Fibroblast of mammary gland (primary cell): ENCODE measurements around the gene CDKN3.
"Not testable (repeated sequence)": the region's sequence is repeated elsewhere in the genome, so short reads cannot be mapped to it uniquely, and the experiment has no call there.

ENCODE experiments used
- DNase-seq: peaks from one replicate; pipeline ENCODE4 v3.0.0-alpha.2; 2010; ENCODE audit warnings: low read depth
- H3K4me3 ChIP-seq: 2 replicates; pipeline ENCODE4 v1.5.1; 2011; ENCODE audit warnings: low read depth, mild to moderate bottlenecking, low read length, moderate library complexity; ENCODE audit not compliant: control insufficient read depth
- CTCF ChIP-seq: conservative IDR thresholded peaks from 2 replicates; pipeline ENCODE4 v1.5.1; 2011; ENCODE audit warnings: low read depth, low read length, inconsistent platforms; ENCODE audit not compliant: control insufficient read depth, insufficient read depth

CDKN3 gene

GRCh38 chr14:54446161-54446693 lies 49.4 kb downstream of the CDKN3 start:
- TF ChIP-seq CTCF: no peak
- no peak overlapping the region for H3K4me3 ChIP-seq

GRCh38 chr14:54447231-54447692 lies 50.5 kb downstream of the CDKN3 start:
- peak; percentile 85 for DNase-seq
- no peak overlapping the region for H3K4me3 ChIP-seq
- TF ChIP-seq CTCF: no peak

More at GRCh38 chr14:54446161-54446693, 49.4 kb downstream of the CDKN3 start:
- DNase-seq: peak; percentile 32

GRCh38 chr14:54450535-54450934 lies 53.7 kb downstream of the CDKN3 start:
- no peak overlapping the region for H3K4me3 ChIP-seq
- DNase-seq: peak; percentile 93
- TF ChIP-seq CTCF: no peak

DNA sequence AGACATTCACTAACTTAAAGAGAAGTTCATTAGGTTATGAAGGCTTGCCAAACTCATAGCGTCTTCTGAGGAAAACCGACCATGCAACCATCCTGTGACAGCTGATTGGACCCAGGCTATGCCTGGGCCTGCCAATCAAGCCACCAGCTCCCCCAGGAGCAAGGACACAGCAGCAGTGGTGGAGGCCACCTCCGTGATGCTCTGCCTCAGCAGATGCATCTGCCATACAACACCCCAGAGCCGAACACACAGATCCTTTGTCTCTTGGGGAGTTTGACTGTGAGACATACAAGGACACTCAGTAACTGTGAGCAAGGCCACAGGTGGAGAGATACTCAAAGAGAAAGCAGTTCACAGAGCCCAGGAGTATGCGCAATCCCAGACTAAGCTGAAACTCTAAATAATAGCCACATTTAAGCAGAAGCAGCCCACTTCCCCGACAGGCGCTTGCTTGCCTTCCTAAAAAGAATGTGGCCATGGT lies 54.4 kb downstream of the CDKN3 start:
- DNase-seq: no peak
- TF ChIP-seq CTCF: no peak
- H3K4me3 ChIP-seq: no peak overlapping the region

- no peak overlapping the region for H3K4me3 ChIP-seq
- no peak for TF ChIP-seq CTCF
- no peak for DNase-seq
Measured at GRCh38 chr14:54451961-54452360, 55.2 kb downstream of the CDKN3 start.

- no peak overlapping the region for H3K4me3 ChIP-seq
- TF ChIP-seq CTCF: no peak
- DNase-seq: no peak
Measured at GRCh38 chr14:54453252-54453651, 56.4 kb downstream of the CDKN3 start.

DNA sequence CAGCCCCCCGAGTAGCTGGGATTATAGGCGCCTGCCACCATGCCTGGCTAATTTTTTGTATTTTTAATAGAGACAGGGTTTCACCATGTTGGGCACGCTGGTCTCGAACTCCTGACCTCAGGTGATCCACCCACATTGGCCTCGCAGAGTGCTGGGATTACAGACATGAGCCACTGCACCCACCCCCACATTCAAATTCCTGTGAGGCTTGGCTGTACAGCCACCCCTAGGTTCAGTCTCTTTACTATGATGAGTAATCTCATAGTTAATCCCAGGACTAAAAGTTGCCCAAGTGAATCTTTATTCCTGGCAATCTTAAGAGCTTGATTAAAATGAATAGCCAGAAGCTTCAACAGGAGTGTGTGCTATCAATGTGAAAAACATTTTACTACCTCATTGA lies 57.2 kb downstream of the CDKN3 start:
- DNase-seq: peak; percentile 76
- H3K4me3 ChIP-seq: not testable (repeated sequence)
